Ecto neural progenitor cell (in vitro differentiated cells): ENCODE results near the gene RPUSD3.
"Not testable (repeated sequence)": the region's sequence is repeated elsewhere in the genome, so short reads cannot be mapped to it uniquely, and the experiment has no call there.

Experiments used
- DNase-seq: peaks from one replicate; pipeline ENCODE4 v3.0.0-alpha.2; 2018; ENCODE audit warnings: low spot score

The RPUSD3 gene

GRCh38 chr3:9843715-9844438 is at the start of gene RPUSD3:
Gene RPUSD3 (minus strand): TSS chr3:9844008. CDS start chr3:9843990, 18 bp downstream.
- DNase-seq: peak; percentile 98

- DNase-seq: no peak
Observed at GRCh38 chr3:9891072-9891622, 47.3 kb upstream of the RPUSD3 start.

- DNase-seq: peak; percentile 95
Observed at GRCh38 chr3:9890249-9891071, 46.7 kb upstream of the RPUSD3 start, which contains the start of gene JAGN1. Gene JAGN1 (plus strand): TSS chr3:9890610. CDS start chr3:9890723, 113 bp downstream.

GRCh38 chr3:9889405-9889804 is 45.6 kb upstream of the RPUSD3 start:
- no peak for DNase-seq

GRCh38 chr3:9888540-9888939 is 44.7 kb upstream of the RPUSD3 start:
- DNase-seq: no peak

- no peak for DNase-seq
Observed at GRCh38 chr3:9887480-9887879, 43.7 kb upstream of the RPUSD3 start.

GRCh38 chr3:9886328-9886727 is 42.5 kb upstream of the RPUSD3 start:
- DNase-seq: no peak

GRCh38 chr3:9884555-9885165 is 40.9 kb upstream of the RPUSD3 start:
- DNase-seq: no peak

- DNase-seq: no peak
Observed at GRCh38 chr3:9883706-9884554, 40.1 kb upstream of the RPUSD3 start.

GRCh38 chr3:9881441-9881840 is 37.6 kb upstream of the RPUSD3 start:
- no peak for DNase-seq

- DNase-seq: no peak
Observed at GRCh38 chr3:9879830-9880549, 36.2 kb upstream of the RPUSD3 start, which contains the start of gene CIDEC. Gene CIDEC (minus strand): TSS chr3:9880253. CDS start chr3:9878486, 1,767 bp downstream.

GRCh38 chr3:9878700-9879099 is 34.9 kb upstream of the RPUSD3 start:
- no peak for DNase-seq

GRCh38 chr3:9876991-9877390 is 33.2 kb upstream of the RPUSD3 start:
- DNase-seq: no peak

- DNase-seq: not testable (repeated sequence)
Observed at GRCh38 chr3:9876255-9876654, 32.4 kb upstream of the RPUSD3 start.

- DNase-seq: no peak
Observed at GRCh38 chr3:9875448-9875847, 31.6 kb upstream of the RPUSD3 start.

- DNase-seq: not testable (repeated sequence)
Observed at GRCh38 chr3:9872067-9872466, 28.3 kb upstream of the RPUSD3 start.

- DNase-seq: no peak
Observed at GRCh38 chr3:9870978-9871377, 27.2 kb upstream of the RPUSD3 start.

- DNase-seq: no peak
Observed at GRCh38 chr3:9869955-9870354, 26.1 kb upstream of the RPUSD3 start.

GRCh38 chr3:9867106-9867505 is 23.3 kb upstream of the RPUSD3 start:
- no peak for DNase-seq

- no peak for DNase-seq
Observed at GRCh38 chr3:9866639-9867038, 22.8 kb upstream of the RPUSD3 start.
